ENCODE results near the gene DMPK.
"Not testable (repeated sequence)": the region's sequence is repeated elsewhere in the genome, so short reads cannot be mapped to it uniquely, and the experiment has no call there.

The DMPK gene

DNA sequence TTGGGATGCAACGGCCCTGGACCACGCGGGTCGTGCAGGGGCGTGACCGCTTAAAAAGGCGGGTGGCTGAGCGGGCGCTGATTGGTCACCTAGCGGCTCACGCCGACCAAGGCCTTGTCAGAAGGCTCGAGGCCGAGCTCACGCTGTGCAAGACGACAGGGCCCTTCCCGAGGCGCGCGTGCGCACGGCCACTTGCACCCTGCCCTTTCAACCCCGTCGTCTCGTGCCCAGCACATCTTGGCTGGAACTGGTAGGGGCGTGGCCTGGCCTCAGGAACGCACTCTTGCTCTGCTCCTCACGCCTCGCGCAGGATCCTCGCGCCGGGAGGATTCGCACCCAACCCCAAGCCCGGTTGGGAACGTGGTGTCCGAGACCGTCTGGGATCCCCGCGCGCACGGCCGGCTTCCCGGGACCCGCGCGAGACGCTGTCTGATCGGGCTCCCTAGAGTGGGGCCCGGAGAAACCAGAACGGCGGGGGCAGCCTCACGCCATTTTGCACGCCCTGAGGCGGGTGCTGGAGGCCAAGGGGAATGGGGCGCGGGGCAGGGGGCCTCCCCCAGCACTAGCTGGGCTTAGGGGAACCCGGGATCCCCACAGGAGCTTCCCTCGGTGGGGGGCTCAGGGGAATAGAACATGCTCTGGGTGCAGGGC is 49.0 kb downstream of the DMPK start, which contains the start of gene MEIOSIN:
Gene MEIOSIN (plus strand): TSS at position 280 of the 651 bp plus-strand sequence. CDS start 1,938 bp downstream, outside the sequence.
- no peaks in the 10 kb centered on the region for H3K36me3 ChIP-seq (replicated peaks; ENCODE audit: low read depth, low read length)
- no peaks in the 10 kb centered on the region for H3K9me3 ChIP-seq (ENCODE audit: insufficient read depth, low read length)
- H4K20me1 ChIP-seq (ENCODE audit: insufficient read depth, low read length) = no peaks in the 10 kb centered on the region
- no peak within 1 kb of the TSS for H3K4me2 ChIP-seq (ENCODE audit: low read length)
- TF ChIP-seq EZH2phosphoT487 (IDR thresholded peaks at IDR 0.05; ENCODE audit: low read depth) (no peak), CTCF (IDR thresholded peaks at IDR 0.05; ENCODE audit: low read depth, low read length) (no peak)
- H3K79me2 ChIP-seq (ENCODE audit: low read length) = peaks cover 24% of the 10 kb centered on the region
- H3K27ac ChIP-seq (ENCODE audit: low read length) = no peak within 1 kb of the TSS
- H3K9ac ChIP-seq (ENCODE audit: low read length) = no peak within 1 kb of the TSS
- no peaks in the 10 kb centered on the region for H3K27me3 ChIP-seq (ENCODE audit: low read depth, low read length)
- H3K4me3 ChIP-seq (ENCODE audit: low read length) = no peak within 1 kb of the TSS
- H3K4me1 ChIP-seq (ENCODE audit: low read length) = peaks cover 6% of the 10 kb centered on the region
- no peak within 1 kb of the TSS for H2AFZ ChIP-seq (ENCODE audit: low read depth, low read length)

- Histone ChIP-seq H3K4me2 (ENCODE audit: low read length) (peak within 1 kb of the TSS; percentile 81), H4K20me1 (ENCODE audit: insufficient read depth, low read length) (0 out of 2 replicates have a peak, but pooled peaks cover 7% of the 10 kb centered on the region), H3K79me2 (ENCODE audit: low read length) (peaks cover 51% of the 10 kb centered on the region), H3K27me3 (ENCODE audit: low read depth, low read length) (no peaks in the 10 kb centered on the region), H3K27ac (ENCODE audit: low read length) (peak within 1 kb of the TSS; percentile 55), H3K9ac (ENCODE audit: low read length) (peak within 1 kb of the TSS; percentile 97), H3K9me3 (ENCODE audit: insufficient read depth, low read length) (no peaks in the 10 kb centered on the region), H3K4me1 (ENCODE audit: low read length) (peaks cover 6% of the 10 kb centered on the region), H2AFZ (ENCODE audit: low read depth, low read length) (peak within 1 kb of the TSS; percentile 22), H3K4me3 (ENCODE audit: low read length) (peak within 1 kb of the TSS; percentile 89), H3K36me3 (replicated peaks; ENCODE audit: low read depth, low read length) (no peaks in the 10 kb centered on the region)
- TF ChIP-seq EZH2phosphoT487 (IDR thresholded peaks at IDR 0.05; ENCODE audit: low read depth) (no peak), CTCF (IDR thresholded peaks at IDR 0.05; ENCODE audit: low read depth, low read length) (peak; percentile 55)
These were observed 51.7 kb downstream of the DMPK start, which contains the start of gene FBXO46 for GRCh38 chr19:45730368-45731288. FBXO46 (minus strand) TSS chr19:45730896; CDS start chr19:45713495, 17,401 bp downstream.

DNA sequence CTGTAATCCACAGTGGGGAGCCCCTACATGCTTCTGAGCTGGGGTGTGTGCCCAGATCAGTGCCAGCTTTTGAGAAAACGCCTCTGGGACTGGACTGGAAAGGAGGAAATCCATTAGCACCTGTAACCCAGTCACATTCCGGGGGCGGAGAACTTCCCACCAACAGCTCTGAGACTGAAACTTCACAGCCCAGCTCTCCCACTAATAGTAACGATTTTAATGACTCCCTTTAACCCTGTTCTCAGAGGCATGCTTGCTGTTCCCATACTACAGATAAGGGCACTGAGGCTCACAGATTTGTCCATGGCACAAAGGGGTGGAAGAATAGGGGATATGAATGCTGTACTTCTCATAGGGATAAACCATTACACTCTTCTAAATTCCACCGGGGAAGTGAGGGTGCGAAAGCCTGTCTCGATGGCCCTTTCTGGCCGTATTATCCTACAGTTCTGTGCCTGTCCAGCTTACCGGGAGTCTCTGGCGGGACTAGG is 52.4 kb downstream of the DMPK start:
- Histone ChIP-seq H3K36me3 (replicated peaks; ENCODE audit: low read depth, low read length) (no peaks in the 10 kb centered on the region), H3K9me3 (ENCODE audit: insufficient read depth, low read length) (no peaks in the 10 kb centered on the region), H3K4me1 (ENCODE audit: low read length) (peaks cover 6% of the 10 kb centered on the region), H3K79me2 (ENCODE audit: low read length) (peaks cover 59% of the 10 kb centered on the region), H2AFZ (ENCODE audit: low read depth, low read length) (no peak overlapping the region), H3K27me3 (ENCODE audit: low read depth, low read length) (no peaks in the 10 kb centered on the region), H3K4me3 (ENCODE audit: low read length) (peak overlapping the region; percentile 89), H3K4me2 (ENCODE audit: low read length) (peak overlapping the region; percentile 81), H4K20me1 (ENCODE audit: insufficient read depth, low read length) (0 out of 2 replicates have a peak, but pooled peaks cover 7% of the 10 kb centered on the region), H3K9ac (ENCODE audit: low read length) (peak overlapping the region; percentile 97), H3K27ac (ENCODE audit: low read length) (peak overlapping the region; percentile 55; the same call in 1 of the 2 replicates)
- TF ChIP-seq EZH2phosphoT487 (IDR thresholded peaks at IDR 0.05; ENCODE audit: low read depth) = no peak
- no peak for TF ChIP-seq CTCF (IDR thresholded peaks at IDR 0.05; ENCODE audit: low read depth, low read length)

GRCh38 chr19:45728683-45729082 is 53.6 kb downstream of the DMPK start:
- H3K9ac ChIP-seq (ENCODE audit: low read length); H3K4me3 ChIP-seq (ENCODE audit: low read length); H3K9me3 ChIP-seq (ENCODE audit: insufficient read depth, low read length); H3K27ac ChIP-seq (ENCODE audit: low read length); H3K27me3 ChIP-seq (ENCODE audit: low read depth, low read length); H2AFZ ChIP-seq (ENCODE audit: low read depth, low read length); H3K4me2 ChIP-seq (ENCODE audit: low read length); H3K36me3 ChIP-seq (replicated peaks; ENCODE audit: low read depth, low read length); H3K4me1 ChIP-seq (ENCODE audit: low read length): not testable (repeated sequence)
- Histone ChIP-seq H3K79me2 (ENCODE audit: low read length) (peaks cover 70% of the 10 kb centered on the region), H4K20me1 (ENCODE audit: insufficient read depth, low read length) (peaks cover 11% of the 10 kb centered on the region; the same call in 1 of the 2 replicates)

- Histone ChIP-seq H3K36me3 (replicated peaks; ENCODE audit: low read depth, low read length) (peaks cover 27% of the 10 kb centered on the region), H3K4me1 (ENCODE audit: low read length) (peaks cover 17% of the 10 kb centered on the region), H3K79me2 (ENCODE audit: low read length) (peaks cover 67% of the 10 kb centered on the region)
- not testable (repeated sequence) for H3K27me3 ChIP-seq (ENCODE audit: low read depth, low read length); H3K9me3 ChIP-seq (ENCODE audit: insufficient read depth, low read length); H2AFZ ChIP-seq (ENCODE audit: low read depth, low read length); H3K9ac ChIP-seq (ENCODE audit: low read length); H3K27ac ChIP-seq (ENCODE audit: low read length); H3K4me3 ChIP-seq (ENCODE audit: low read length); H4K20me1 ChIP-seq (ENCODE audit: insufficient read depth, low read length); H3K4me2 ChIP-seq (ENCODE audit: low read length)
These were observed 62.2 kb downstream of the DMPK start for GRCh38 chr19:45720065-45720464.
